ENCODE results near the gene ABCG5.

ABCG5 gene

DNA sequence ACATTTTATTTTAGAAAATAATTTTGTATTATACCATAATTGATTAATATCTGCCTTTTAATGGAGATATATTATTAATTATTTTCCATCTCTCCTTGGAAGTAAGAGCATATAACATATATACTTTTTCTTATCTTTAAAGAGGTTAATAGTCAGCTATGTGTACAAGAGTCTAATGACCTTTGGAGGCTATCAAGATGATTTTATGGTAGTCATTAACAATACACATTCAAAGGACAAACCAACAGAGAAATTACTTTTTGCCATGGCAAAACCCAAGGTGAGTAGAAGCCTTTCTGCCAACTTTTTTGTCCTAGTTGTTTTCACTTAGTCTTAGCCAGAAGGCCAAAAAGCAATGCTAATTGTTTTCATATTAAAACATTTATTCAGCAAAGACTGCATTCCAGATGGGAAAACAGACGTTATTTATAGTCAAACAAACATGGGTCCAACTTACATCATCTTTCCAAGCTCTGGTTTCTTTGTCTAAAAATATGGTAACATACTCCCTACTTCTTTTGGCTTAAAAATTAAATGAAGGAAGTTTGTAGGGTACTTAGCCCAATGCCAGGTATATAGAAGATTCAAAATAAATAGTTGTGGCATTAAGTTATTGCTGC is 74.4 kb downstream of the ABCG5 start:
- FAIRE-seq = no peak
- TF ChIP-seq, protein P1, sequence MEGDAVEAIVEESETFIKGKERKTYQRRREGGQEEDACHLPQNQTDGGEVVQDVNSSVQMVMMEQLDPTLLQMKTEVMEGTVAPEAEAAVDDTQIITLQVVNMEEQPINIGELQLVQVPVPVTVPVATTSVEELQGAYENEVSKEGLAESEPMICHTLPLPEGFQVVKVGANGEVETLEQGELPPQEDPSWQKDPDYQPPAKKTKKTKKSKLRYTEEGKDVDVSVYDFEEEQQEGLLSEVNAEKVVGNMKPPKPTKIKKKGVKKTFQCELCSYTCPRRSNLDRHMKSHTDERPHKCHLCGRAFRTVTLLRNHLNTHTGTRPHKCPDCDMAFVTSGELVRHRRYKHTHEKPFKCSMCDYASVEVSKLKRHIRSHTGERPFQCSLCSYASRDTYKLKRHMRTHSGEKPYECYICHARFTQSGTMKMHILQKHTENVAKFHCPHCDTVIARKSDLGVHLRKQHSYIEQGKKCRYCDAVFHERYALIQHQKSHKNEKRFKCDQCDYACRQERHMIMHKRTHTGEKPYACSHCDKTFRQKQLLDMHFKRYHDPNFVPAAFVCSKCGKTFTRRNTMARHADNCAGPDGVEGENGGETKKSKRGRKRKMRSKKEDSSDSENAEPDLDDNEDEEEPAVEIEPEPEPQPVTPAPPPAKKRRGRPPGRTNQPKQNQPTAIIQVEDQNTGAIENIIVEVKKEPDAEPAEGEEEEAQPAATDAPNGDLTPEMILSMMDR (IDR thresholded peaks at IDR 0.05; ENCODE audit: insufficient read depth, missing control alignments) = no peak
- DNase-seq (ENCODE audit: insufficient read length, low spot score) = no peak

DNA sequence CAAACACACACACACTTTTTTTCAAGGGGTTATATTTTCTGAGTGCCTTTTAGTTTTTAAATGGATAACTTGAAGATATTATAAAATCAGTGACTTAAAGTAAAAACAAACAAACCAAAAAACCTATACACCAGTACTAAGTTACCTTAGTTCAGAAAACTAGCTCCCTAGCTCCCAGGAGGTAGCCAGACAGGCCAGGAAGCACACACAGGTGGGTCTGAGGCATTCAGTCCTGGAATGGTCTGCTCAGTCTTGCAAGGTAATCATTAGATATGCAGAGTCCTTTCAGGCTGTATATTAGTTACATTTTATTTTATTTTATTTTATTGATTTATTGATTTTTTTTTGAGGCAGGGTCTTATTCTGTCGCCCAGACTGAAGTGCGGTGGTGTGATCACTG is 75.5 kb downstream of the ABCG5 start:
- TF ChIP-seq, protein P1 (IDR thresholded peaks at IDR 0.05; ENCODE audit: insufficient read depth, missing control alignments) = no peak
- DNase-seq (ENCODE audit: insufficient read length, low spot score) (no peak), FAIRE-seq (no peak)

Measured in D721Med (cell line).